A549 (cell line): ENCODE measurements around the gene NECTIN1. TPM values are rescaled to one million over a fixed set of nuclear protein-coding genes. Genes with fewer than 3 reads are reported as not detected.

Experiments
- ATAC-seq, 2 experiments: fragments of 200-7000 bp in 1 of 2; fragments of >200 bp in 1 of 2; cut with Nextera tagmentation in 1 of 2; cut with Tn5 transposase in 1 of 2; 3 replicates each; pipeline versions ENCODE4 v1.8.0 to v1.9.1; 2018 to 2020; ENCODE audit warnings: mild to moderate bottlenecking in 1 of 2, moderate library complexity in 1 of 2
- CTCF ChIA-PET: fragments of 300-600 bp; sonication (Branson Sonifier 250); formaldehyde crosslinking; extraction: SDS; loops from one replicate; lab custom pipeline; 2021; ENCODE audit warnings: antibody characterized with exemption, inconsistent platforms; lab: Yijun Ruan, JAX
- POLR2A ChIA-PET: fragments of 350-600 bp; formaldehyde crosslinking; extraction: SDS; loops from one replicate; lab custom pipeline; 2021; ENCODE audit warnings: antibody characterized with exemption, inconsistent platforms; lab: Yijun Ruan, JAX
- DNase-seq, 2 experiments: peaks; one replicate each; pipeline versions ENCODE4 v3.0.0 to v3.0.0-alpha.2; 2011 to 2016; ENCODE audit warnings: low read depth in 1 of 2, low spot score in 1 of 2
- FAIRE-seq: peaks from 2 replicates; lab custom pipeline; 2011; peaks lifted over from hg19 to GRCh38; lab: Jason Lieb, UNC
- H3K27ac ChIP-seq, 2 experiments: fragments of >200 bp; sonication (Bioruptor Twin); formaldehyde crosslinking; 3 replicates each; pipeline ENCODE4 v1.5.1; 2016 to 2017
- H3K4me1 ChIP-seq: fragments of >200 bp; sonication (Bioruptor Twin); formaldehyde crosslinking; 3 replicates; pipeline ENCODE4 v1.6.1; 2016
- H3K4me2 ChIP-seq: fragments of >200 bp; sonication (Bioruptor Twin); formaldehyde crosslinking; 3 replicates; pipeline ENCODE4 v1.6.1; 2016
- H3K4me3 ChIP-seq: fragments of >200 bp; sonication (Bioruptor Twin); formaldehyde crosslinking; 3 replicates; pipeline ENCODE4 v1.5.1; 2016
- H3K9me3 ChIP-seq: fragments of >200 bp; sonication (Bioruptor Twin); formaldehyde crosslinking; 3 replicates; pipeline ENCODE4 v1.6.1; 2016
- BHLHE40 ChIP-seq: IDR thresholded peaks from 2 replicates; pipeline ENCODE4 v1.6.1; 2012; ENCODE audit warnings: low read depth, low read length, inconsistent platforms
- CHD4 ChIP-seq: fragments of 200-600 bp; sonication (generic); IDR thresholded peaks from 2 replicates; pipeline ENCODE4 v1.6.1; 2016; ENCODE audit warnings: antibody characterized with exemption, mild to moderate bottlenecking, borderline replicate concordance
- EP300 ChIP-seq, 2 experiments: fragments of >200 bp; sonication (Bioruptor Twin); formaldehyde crosslinking; IDR thresholded peaks; 2 replicates in 1 of 2; 3 replicates in 1 of 2; pipeline ENCODE4 v1.6.1; 2016 to 2017
- FOXS1 ChIP-seq: fragments of 250-450 bp; sonication (Bioruptor Pico); IDR thresholded peaks from 2 replicates; pipeline ENCODE4 v1.5.0; 2020; ENCODE audit warnings: mild to moderate bottlenecking, moderate library complexity
- HDAC2 ChIP-seq: fragments of 200-600 bp; sonication (generic); IDR thresholded peaks from 2 replicates; pipeline ENCODE4 v1.6.1; 2016
- HOXB13 ChIP-seq: fragments of 250-450 bp; sonication (Bioruptor Pico); IDR thresholded peaks from 2 replicates; pipeline ENCODE4 v1.5.0; 2020; ENCODE audit warnings: low read depth, mild to moderate bottlenecking, moderate library complexity
- HOXB5 ChIP-seq: fragments of 250-450 bp; sonication (Bioruptor Pico); IDR thresholded peaks from 2 replicates; pipeline ENCODE4 v1.5.0; 2020; ENCODE audit warnings: mild to moderate bottlenecking, moderate library complexity
- NFE2L2 ChIP-seq: fragments of 150-350 bp; conservative IDR thresholded peaks from 2 replicates; pipeline ENCODE4 v1.6.1; 2014; ENCODE audit warnings: low read length
- PHF8 ChIP-seq: fragments of 200-600 bp; sonication (generic); IDR thresholded peaks from 2 replicates; pipeline ENCODE4 v1.6.1; 2016; ENCODE audit warnings: low read depth, mild to moderate bottlenecking, antibody characterized with exemption, moderate library complexity, borderline replicate concordance
- POLR2A ChIP-seq: IDR thresholded peaks from 2 replicates; pipeline ENCODE4 v1.6.1; 2012; ENCODE audit warnings: mild to moderate bottlenecking, low read length
- RCOR1 ChIP-seq: fragments of 150-350 bp; IDR thresholded peaks from 2 replicates; pipeline ENCODE4 v1.6.1; 2014; ENCODE audit warnings: antibody characterized with exemption, low read length, low read depth
- RFX5 ChIP-seq: fragments of 450-650 bp; IDR thresholded peaks from 2 replicates; pipeline ENCODE4 v1.7.1; 2014; ENCODE audit warnings: antibody characterized with exemption, mild to moderate bottlenecking, moderate library complexity
- ZC3H11A ChIP-seq: fragments of 450-650 bp; IDR thresholded peaks from 2 replicates; pipeline ENCODE4 v1.6.1; 2014; ENCODE audit warnings: antibody characterized with exemption, mild to moderate bottlenecking
- WGBS: methylation state at CpG from one replicate; pipeline ENCODE4 v1.1.6; 2017; ENCODE audit errors: missing lambda C conversion rate; 5-methylcytosine and 5-hydroxymethylcytosine counted together
- polyA plus RNA-seq, 4 experiments: library from polyadenylated mRNA; depleted of rRNA in 3 of 4; stranded (reverse); fragments of >200 nt; fragmentation: RNase III in 1 of 4; extraction: RNeasy Plus Mini Kit Qiagen cat#74134 plus additional on column Dnase treatment in 1 of 4; gene quantifications; 2 replicates in 3 of 4; 3 replicates in 1 of 4; pipeline ENCODE4 v1.2.3, GENCODE V29; 2011 to 2017
- TF ChIP-seq, protein P1 (sequence below): fragments of 250-450 bp; sonication (Bioruptor Pico); IDR thresholded peaks from 2 replicates; pipeline ENCODE4 v1.5.0; 2020; ENCODE audit warnings: low read depth, mild to moderate bottlenecking, moderate library complexity
- TF ChIP-seq, protein P2 (sequence below): fragments of 200-600 bp; sonication (generic); IDR thresholded peaks from 2 replicates; pipeline ENCODE4 v1.6.1; 2016; ENCODE audit warnings: antibody characterized with exemption, mild to moderate bottlenecking, moderate library complexity
- TF ChIP-seq, protein P3 (sequence below): fragments of 150-350 bp; IDR thresholded peaks from 2 replicates; pipeline ENCODE4 v1.6.1; 2014; ENCODE audit warnings: low read depth, mild to moderate bottlenecking, low read length
- TF ChIP-seq, protein P4 (sequence below): fragments of 250-450 bp; sonication (Bioruptor Pico); IDR thresholded peaks from 2 replicates; pipeline ENCODE4 v1.5.0; 2021; ENCODE audit warnings: mild to moderate bottlenecking, moderate library complexity, borderline replicate concordance
- TF ChIP-seq, protein P5 (sequence below): fragments of >200 bp; sonication (Bioruptor Twin); formaldehyde crosslinking; IDR thresholded peaks from 2 replicates; pipeline ENCODE4 v1.6.1; 2016
- TF ChIP-seq, protein P6 (sequence below): IDR thresholded peaks from 2 replicates; pipeline ENCODE4 v1.6.1; 2012
- TF ChIP-seq, protein P7 (sequence below): fragments of >200 bp; sonication (Bioruptor Twin); formaldehyde crosslinking; IDR thresholded peaks from 3 replicates; pipeline ENCODE4 v1.6.1; 2016

The NECTIN1 gene
- polyA plus RNA-seq, 2 of the 4 experiments (the other 2 are of a cell fraction): 2.2 to 5.5 TPM

DNA sequence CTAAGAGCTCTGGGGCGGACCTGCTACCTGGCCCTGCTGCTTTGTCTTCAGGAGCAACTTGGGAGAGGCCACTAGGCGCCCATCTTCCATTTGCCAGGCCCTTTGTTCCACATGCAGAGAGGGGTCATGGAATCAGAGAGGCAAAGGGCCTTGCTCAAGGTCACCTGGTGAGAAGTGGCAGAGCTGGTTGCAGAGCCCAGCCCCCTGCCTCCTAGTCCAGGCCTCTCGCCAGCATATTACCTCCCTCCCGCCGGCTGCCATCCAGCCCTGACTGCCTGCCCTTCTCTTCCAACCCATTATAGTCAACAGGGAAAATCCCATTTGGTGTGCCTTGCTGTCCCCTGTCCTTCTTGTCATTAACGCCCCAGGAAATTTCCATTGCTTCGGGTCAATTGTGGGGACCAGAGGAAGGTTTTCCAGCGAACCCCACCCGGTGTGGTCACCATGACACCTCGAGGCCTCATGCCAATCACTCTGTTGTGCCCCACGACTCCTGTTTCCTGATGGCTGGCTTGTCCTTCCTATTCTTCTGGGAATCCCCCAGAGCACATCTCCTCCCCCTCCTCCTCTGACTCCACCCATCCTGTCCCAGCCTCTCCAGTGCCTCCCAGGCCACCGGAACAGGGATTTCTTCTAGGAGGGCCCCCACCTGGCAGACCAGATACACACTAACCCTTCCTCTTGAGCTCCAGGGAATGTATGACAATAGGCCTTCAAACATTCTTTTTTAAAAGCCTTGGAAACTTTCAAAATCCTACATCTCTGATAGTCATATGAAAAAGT is 77.0 kb downstream of the NECTIN1 start:
- Histone ChIP-seq H3K4me2 (no peak overlapping the region), H3K9me3 (peaks cover 2% of the 10 kb centered on the region; the same call in 1 of the 3 replicates), H3K4me3 (no peak overlapping the region), H3K27ac (no peak overlapping the region), H3K4me1 (no peaks in the 10 kb centered on the region)
- ChIA-PET POLR2A (no interaction called here), CTCF (interaction anchor here (1.9 to 2.7 kb wide), 2 partner anchors 77 to 456 kb away, joined by 6 to 7 read pairs; partner anchors contain the start of gene NECTIN1)
- FAIRE-seq: no peak
- no peak for ATAC-seq
- DNase-seq: no peak
- TF ChIP-seq CHD4: no peak
- no peak for TF ChIP-seq POLR2A
- TF ChIP-seq BHLHE40: no peak
- no peak for TF ChIP-seq NFE2L2
- TF ChIP-seq RCOR1: no peak
- TF ChIP-seq HDAC2: no peak
- no peak for TF ChIP-seq HOXB13 (CRISPR knock-in tag)
- 49% methylated on average over 11 of the region's 12 CpGs for WGBS

DNA sequence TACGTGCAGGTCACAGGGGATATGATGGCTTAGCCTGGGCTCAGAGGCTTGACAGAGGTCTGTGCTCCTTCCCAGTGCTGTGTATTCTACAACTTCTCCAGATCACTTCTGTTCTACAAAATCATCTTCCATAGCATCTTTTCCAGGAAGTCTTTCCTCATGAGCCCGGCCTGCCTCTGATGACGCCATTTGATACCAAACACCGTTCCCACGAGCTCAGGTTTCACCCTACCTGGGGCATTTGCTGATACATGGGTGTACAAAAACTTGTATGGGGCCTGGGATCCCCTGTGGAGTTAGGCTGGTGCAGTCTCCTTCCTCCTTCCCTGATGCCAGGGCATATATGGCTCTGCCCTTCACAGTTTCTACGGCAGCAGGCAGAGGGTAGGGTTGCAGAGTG is 78.7 kb downstream of the NECTIN1 start:
- ChIA-PET CTCF (interaction anchor here (2.7 kb wide), 1 partner anchor 79 kb away, joined by 6 read pairs; the partner anchor contains the start of gene NECTIN1), POLR2A (no interaction called here)
- WGBS: 50% methylated on average over 5 of the region's 6 CpGs
- ATAC-seq (no peak), DNase-seq (no peak), FAIRE-seq (no peak)
- H3K9me3 ChIP-seq: peaks cover 2% of the 10 kb centered on the region; the same call in 1 of the 3 replicates
- no peaks in the 10 kb centered on the region for H3K4me1 ChIP-seq
- no peak overlapping the region for H3K4me3 ChIP-seq
- no peak overlapping the region for H3K4me2 ChIP-seq
- H3K27ac ChIP-seq: no peak overlapping the region
- TF ChIP-seq CHD4 (no peak), HOXB13 (CRISPR knock-in tag) (no peak), NFE2L2 (no peak), EP300 (IDR thresholded peaks at IDR 0.05) (no peak), ZC3H11A (no peak), POLR2A (no peak), FOXS1 (CRISPR knock-in tag) (no peak), RFX5 (no peak), BHLHE40 (no peak), PHF8 (no peak), HOXB5 (CRISPR knock-in tag) (no peak)
- TF ChIP-seq, protein P1, sequence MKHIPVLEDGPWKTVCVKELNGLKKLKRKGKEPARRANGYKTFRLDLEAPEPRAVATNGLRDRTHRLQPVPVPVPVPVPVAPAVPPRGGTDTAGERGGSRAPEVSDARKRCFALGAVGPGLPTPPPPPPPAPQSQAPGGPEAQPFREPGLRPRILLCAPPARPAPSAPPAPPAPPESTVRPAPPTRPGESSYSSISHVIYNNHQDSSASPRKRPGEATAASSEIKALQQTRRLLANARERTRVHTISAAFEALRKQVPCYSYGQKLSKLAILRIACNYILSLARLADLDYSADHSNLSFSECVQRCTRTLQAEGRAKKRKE (CRISPR knock-in tag): no peak
- TF ChIP-seq, protein P2, sequence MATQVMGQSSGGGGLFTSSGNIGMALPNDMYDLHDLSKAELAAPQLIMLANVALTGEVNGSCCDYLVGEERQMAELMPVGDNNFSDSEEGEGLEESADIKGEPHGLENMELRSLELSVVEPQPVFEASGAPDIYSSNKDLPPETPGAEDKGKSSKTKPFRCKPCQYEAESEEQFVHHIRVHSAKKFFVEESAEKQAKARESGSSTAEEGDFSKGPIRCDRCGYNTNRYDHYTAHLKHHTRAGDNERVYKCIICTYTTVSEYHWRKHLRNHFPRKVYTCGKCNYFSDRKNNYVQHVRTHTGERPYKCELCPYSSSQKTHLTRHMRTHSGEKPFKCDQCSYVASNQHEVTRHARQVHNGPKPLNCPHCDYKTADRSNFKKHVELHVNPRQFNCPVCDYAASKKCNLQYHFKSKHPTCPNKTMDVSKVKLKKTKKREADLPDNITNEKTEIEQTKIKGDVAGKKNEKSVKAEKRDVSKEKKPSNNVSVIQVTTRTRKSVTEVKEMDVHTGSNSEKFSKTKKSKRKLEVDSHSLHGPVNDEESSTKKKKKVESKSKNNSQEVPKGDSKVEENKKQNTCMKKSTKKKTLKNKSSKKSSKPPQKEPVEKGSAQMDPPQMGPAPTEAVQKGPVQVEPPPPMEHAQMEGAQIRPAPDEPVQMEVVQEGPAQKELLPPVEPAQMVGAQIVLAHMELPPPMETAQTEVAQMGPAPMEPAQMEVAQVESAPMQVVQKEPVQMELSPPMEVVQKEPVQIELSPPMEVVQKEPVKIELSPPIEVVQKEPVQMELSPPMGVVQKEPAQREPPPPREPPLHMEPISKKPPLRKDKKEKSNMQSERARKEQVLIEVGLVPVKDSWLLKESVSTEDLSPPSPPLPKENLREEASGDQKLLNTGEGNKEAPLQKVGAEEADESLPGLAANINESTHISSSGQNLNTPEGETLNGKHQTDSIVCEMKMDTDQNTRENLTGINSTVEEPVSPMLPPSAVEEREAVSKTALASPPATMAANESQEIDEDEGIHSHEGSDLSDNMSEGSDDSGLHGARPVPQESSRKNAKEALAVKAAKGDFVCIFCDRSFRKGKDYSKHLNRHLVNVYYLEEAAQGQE: no peak
- TF ChIP-seq, protein P3, sequence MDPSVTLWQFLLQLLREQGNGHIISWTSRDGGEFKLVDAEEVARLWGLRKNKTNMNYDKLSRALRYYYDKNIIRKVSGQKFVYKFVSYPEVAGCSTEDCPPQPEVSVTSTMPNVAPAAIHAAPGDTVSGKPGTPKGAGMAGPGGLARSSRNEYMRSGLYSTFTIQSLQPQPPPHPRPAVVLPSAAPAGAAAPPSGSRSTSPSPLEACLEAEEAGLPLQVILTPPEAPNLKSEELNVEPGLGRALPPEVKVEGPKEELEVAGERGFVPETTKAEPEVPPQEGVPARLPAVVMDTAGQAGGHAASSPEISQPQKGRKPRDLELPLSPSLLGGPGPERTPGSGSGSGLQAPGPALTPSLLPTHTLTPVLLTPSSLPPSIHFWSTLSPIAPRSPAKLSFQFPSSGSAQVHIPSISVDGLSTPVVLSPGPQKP: no peak
- TF ChIP-seq, protein P4, sequence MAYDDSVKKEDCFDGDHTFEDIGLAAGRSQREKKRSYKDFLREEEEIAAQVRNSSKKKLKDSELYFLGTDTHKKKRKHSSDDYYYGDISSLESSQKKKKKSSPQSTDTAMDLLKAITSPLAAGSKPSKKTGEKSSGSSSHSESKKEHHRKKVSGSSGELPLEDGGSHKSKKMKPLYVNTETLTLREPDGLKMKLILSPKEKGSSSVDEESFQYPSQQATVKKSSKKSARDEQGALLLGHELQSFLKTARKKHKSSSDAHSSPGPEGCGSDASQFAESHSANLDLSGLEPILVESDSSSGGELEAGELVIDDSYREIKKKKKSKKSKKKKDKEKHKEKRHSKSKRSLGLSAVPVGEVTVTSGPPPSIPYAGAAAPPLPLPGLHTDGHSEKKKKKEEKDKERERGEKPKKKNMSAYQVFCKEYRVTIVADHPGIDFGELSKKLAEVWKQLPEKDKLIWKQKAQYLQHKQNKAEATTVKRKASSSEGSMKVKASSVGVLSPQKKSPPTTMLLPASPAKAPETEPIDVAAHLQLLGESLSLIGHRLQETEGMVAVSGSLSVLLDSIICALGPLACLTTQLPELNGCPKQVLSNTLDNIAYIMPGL (CRISPR knock-in tag): no peak
- TF ChIP-seq, protein P5, sequence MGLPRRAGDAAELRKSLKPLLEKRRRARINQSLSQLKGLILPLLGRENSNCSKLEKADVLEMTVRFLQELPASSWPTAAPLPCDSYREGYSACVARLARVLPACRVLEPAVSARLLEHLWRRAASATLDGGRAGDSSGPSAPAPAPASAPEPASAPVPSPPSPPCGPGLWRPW: no peak
- TF ChIP-seq, protein P6, sequence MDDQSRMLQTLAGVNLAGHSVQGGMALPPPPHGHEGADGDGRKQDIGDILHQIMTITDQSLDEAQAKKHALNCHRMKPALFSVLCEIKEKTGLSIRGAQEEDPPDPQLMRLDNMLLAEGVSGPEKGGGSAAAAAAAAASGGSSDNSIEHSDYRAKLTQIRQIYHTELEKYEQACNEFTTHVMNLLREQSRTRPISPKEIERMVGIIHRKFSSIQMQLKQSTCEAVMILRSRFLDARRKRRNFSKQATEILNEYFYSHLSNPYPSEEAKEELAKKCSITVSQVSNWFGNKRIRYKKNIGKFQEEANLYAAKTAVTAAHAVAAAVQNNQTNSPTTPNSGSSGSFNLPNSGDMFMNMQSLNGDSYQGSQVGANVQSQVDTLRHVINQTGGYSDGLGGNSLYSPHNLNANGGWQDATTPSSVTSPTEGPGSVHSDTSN: no peak
- TF ChIP-seq, protein P7, sequence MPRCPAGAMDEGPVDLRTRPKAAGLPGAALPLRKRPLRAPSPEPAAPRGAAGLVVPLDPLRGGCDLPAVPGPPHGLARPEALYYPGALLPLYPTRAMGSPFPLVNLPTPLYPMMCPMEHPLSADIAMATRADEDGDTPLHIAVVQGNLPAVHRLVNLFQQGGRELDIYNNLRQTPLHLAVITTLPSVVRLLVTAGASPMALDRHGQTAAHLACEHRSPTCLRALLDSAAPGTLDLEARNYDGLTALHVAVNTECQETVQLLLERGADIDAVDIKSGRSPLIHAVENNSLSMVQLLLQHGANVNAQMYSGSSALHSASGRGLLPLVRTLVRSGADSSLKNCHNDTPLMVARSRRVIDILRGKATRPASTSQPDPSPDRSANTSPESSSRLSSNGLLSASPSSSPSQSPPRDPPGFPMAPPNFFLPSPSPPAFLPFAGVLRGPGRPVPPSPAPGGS: no peak
